HL-60 (cell line): ENCODE measurements around the gene ZNF280C.

Experiments used
- DNase-seq, 2 experiments: peaks; one replicate each; pipeline ENCODE4 v3.0.0-alpha.2; 2010 to 2020; ENCODE audit warnings: low read depth in 1 of 2, low spot score in 1 of 2
- H3K27ac ChIP-seq: fragments of 250-450 bp; sonication (Bioruptor Pico); replicated peaks from 2 replicates; pipeline ENCODE4 v1.5.1; 2020; ENCODE audit warnings: mild to moderate bottlenecking, moderate library complexity
- H3K27me3 ChIP-seq: fragments of 250-450 bp; sonication (Bioruptor Pico); 2 replicates; pipeline ENCODE4 v1.5.1; 2021; ENCODE audit warnings: mild to moderate bottlenecking, moderate library complexity; ENCODE audit not compliant: insufficient read depth, poor library complexity, severe bottlenecking
- H3K4me3 ChIP-seq: replicated peaks from 2 replicates; pipeline ENCODE4 v1.5.1; 2011; ENCODE audit warnings: mild to moderate bottlenecking, control low read depth, low read length; ENCODE audit not compliant: insufficient read depth
- GABPA ChIP-seq: IDR thresholded peaks from 2 replicates; pipeline ENCODE4 v1.6.1; 2012; ENCODE audit warnings: low read depth
- POLR2AphosphoS5 ChIP-seq: IDR thresholded peaks from 2 replicates; pipeline ENCODE4 v1.6.1; 2012; ENCODE audit warnings: low read depth
- SPI1 ChIP-seq: IDR thresholded peaks from 2 replicates; pipeline ENCODE4 v1.6.1; 2012; ENCODE audit warnings: low read depth, mild to moderate bottlenecking, borderline replicate concordance
- TF ChIP-seq, protein P1 (sequence below): IDR thresholded peaks from one replicate; pipeline ENCODE4 v1.5.1; 2011; ENCODE audit warnings: low read length, control low read depth, inconsistent platforms; ENCODE audit not compliant: insufficient read depth
- TF ChIP-seq, protein P2 (sequence below): IDR thresholded peaks from 2 replicates; pipeline ENCODE4 v1.6.1; 2012; ENCODE audit warnings: low read depth; ENCODE audit not compliant: insufficient replicate concordance

ZNF280C gene

DNA sequence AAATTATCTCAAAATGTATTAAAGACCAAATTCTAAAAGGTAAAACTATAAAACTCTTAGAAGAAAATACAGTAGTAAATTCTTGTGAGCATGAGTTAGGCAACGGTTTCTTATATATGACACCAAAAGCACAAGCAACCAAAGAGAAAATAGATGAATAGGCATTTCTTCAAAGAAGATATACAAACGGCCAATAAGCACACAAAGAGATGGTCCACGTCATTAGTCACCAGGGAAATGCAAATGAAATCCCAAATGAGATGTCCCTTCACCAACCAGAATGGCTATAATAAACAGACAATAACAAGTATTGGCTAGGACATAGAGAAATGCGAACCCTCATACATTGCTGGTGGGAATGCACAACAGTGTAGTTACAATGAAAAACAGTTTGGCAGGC lies 52.4 kb downstream of the ZNF280C start:
- Histone ChIP-seq H3K27ac (no peak overlapping the region), H3K27me3 (no peaks in the 10 kb centered on the region), H3K4me3 (no peak overlapping the region)
- TF ChIP-seq, protein P1, sequence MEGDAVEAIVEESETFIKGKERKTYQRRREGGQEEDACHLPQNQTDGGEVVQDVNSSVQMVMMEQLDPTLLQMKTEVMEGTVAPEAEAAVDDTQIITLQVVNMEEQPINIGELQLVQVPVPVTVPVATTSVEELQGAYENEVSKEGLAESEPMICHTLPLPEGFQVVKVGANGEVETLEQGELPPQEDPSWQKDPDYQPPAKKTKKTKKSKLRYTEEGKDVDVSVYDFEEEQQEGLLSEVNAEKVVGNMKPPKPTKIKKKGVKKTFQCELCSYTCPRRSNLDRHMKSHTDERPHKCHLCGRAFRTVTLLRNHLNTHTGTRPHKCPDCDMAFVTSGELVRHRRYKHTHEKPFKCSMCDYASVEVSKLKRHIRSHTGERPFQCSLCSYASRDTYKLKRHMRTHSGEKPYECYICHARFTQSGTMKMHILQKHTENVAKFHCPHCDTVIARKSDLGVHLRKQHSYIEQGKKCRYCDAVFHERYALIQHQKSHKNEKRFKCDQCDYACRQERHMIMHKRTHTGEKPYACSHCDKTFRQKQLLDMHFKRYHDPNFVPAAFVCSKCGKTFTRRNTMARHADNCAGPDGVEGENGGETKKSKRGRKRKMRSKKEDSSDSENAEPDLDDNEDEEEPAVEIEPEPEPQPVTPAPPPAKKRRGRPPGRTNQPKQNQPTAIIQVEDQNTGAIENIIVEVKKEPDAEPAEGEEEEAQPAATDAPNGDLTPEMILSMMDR = no peak
- TF ChIP-seq, protein P2, sequence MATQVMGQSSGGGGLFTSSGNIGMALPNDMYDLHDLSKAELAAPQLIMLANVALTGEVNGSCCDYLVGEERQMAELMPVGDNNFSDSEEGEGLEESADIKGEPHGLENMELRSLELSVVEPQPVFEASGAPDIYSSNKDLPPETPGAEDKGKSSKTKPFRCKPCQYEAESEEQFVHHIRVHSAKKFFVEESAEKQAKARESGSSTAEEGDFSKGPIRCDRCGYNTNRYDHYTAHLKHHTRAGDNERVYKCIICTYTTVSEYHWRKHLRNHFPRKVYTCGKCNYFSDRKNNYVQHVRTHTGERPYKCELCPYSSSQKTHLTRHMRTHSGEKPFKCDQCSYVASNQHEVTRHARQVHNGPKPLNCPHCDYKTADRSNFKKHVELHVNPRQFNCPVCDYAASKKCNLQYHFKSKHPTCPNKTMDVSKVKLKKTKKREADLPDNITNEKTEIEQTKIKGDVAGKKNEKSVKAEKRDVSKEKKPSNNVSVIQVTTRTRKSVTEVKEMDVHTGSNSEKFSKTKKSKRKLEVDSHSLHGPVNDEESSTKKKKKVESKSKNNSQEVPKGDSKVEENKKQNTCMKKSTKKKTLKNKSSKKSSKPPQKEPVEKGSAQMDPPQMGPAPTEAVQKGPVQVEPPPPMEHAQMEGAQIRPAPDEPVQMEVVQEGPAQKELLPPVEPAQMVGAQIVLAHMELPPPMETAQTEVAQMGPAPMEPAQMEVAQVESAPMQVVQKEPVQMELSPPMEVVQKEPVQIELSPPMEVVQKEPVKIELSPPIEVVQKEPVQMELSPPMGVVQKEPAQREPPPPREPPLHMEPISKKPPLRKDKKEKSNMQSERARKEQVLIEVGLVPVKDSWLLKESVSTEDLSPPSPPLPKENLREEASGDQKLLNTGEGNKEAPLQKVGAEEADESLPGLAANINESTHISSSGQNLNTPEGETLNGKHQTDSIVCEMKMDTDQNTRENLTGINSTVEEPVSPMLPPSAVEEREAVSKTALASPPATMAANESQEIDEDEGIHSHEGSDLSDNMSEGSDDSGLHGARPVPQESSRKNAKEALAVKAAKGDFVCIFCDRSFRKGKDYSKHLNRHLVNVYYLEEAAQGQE = no peak
- no peak for DNase-seq

DNA sequence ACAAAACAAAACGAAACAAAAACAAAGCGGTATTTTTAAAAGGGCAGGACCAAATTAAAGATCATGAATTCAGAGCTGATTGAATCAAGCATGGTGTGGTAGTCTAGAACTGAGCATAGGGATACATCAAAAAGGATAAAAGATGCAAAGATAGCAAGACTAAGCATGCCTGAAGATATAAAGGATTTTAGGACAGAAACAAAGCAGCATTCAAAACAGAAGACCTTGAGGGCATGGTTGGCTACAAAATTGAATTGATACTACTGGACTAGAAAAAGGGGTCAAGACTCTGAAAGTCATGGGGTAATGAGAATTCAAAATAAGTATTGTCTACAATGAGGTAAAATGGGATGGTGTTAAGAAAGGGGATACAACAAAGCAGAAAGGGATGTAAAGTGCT lies 55.3 kb downstream of the ZNF280C start:
- Histone ChIP-seq H3K4me3 (no peak overlapping the region), H3K27ac (no peak overlapping the region), H3K27me3 (no peaks in the 10 kb centered on the region)
- TF ChIP-seq POLR2AphosphoS5 = no peak
- no peak for TF ChIP-seq GABPA
- TF ChIP-seq, protein P1 = no peak
- no peak for TF ChIP-seq SPI1
- TF ChIP-seq, protein P2 = no peak
- no peak for DNase-seq

DNA sequence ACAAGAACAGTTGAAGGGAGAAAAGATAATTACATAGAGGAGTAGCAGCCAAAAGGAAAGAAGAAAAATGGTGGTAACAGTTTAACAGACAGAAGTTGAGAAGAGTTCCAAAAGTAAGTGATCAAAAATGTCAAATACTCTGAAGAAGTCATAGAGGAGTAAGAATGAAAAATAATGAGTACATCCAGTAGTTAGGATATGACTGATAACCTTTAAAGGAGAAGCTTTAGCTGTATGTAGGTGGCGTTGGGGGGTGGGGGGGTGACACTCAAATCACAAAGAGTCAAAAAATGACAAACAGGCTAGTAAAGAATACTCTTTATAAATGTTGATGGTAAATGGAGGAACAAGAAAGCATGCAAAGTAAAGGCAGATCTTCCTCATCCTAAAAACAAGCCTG lies 56.3 kb downstream of the ZNF280C start:
- Histone ChIP-seq H3K27ac (no peak overlapping the region), H3K4me3 (no peak overlapping the region), H3K27me3 (no peaks in the 10 kb centered on the region)
- no peak for DNase-seq
- TF ChIP-seq, protein P1 = no peak
- TF ChIP-seq GABPA = no peak
- TF ChIP-seq SPI1 = no peak
- TF ChIP-seq, protein P2 = no peak
- TF ChIP-seq POLR2AphosphoS5 = no peak
